ENCODE results near the gene MECP2. TPM values are rescaled to one million over a fixed set of nuclear protein-coding genes. Genes with fewer than 3 reads are reported as not detected.

The MECP2 gene
- total RNA-seq, 2 donors from 2014 or later = 34.4 to 35.3 TPM

- Histone ChIP-seq H3K4me1 (ENCODE audit: control insufficient read depth, insufficient read depth, low read length) (no peaks in the 10 kb centered on the region), H3K4me3 (ENCODE audit: low read length) (no peak overlapping the region), H3K27me3 (ENCODE audit: control insufficient read depth, insufficient read depth, low read length, poor library complexity, severe bottlenecking) (no peaks in the 10 kb centered on the region), H3K9me3 (ENCODE audit: control insufficient read depth, low read length) (no peaks in the 10 kb centered on the region), H3K27ac (ENCODE audit: low read depth, low read length) (peak overlapping the region; percentile 64), H3K9ac (ENCODE audit: extremely low read depth, low read length, poor library complexity, severe bottlenecking) (peak overlapping the region; percentile 48), H3K36me3 (ENCODE audit: control insufficient read depth, insufficient read depth, low read length) (peaks cover 4% of the 10 kb centered on the region)
- peak overlapping the region; percentile 32 for H3K4me3 Mint-ChIP-seq
- 58 to 76% methylated on average over 6 to 9 of the region's 10 CpGs for WGBS, 2 experiments (ENCODE audit: insufficient coverage in 1 of 2, insufficient read length in 1 of 2)
- peak overlapping the region; percentile 93 for H3K27ac Mint-ChIP-seq
- H3K9me3 Mint-ChIP-seq = peaks cover 71% of the 10 kb centered on the region
- H3K36me3 Mint-ChIP-seq (ENCODE audit: low read depth) = peaks cover 24% of the 10 kb centered on the region
- TF ChIP-seq, protein P1, sequence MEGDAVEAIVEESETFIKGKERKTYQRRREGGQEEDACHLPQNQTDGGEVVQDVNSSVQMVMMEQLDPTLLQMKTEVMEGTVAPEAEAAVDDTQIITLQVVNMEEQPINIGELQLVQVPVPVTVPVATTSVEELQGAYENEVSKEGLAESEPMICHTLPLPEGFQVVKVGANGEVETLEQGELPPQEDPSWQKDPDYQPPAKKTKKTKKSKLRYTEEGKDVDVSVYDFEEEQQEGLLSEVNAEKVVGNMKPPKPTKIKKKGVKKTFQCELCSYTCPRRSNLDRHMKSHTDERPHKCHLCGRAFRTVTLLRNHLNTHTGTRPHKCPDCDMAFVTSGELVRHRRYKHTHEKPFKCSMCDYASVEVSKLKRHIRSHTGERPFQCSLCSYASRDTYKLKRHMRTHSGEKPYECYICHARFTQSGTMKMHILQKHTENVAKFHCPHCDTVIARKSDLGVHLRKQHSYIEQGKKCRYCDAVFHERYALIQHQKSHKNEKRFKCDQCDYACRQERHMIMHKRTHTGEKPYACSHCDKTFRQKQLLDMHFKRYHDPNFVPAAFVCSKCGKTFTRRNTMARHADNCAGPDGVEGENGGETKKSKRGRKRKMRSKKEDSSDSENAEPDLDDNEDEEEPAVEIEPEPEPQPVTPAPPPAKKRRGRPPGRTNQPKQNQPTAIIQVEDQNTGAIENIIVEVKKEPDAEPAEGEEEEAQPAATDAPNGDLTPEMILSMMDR (conservative IDR thresholded peaks at IDR 0.05) = no peak
- DNase-seq = no peak
- H3K4me1 Mint-ChIP-seq = peaks cover 24% of the 10 kb centered on the region
- no peaks in the 10 kb centered on the region for H3K27me3 Mint-ChIP-seq (ENCODE audit: insufficient read depth)
Measured at GRCh38 chrX:154046031-154046781, 51.3 kb downstream of the MECP2 start.

GRCh38 chrX:154044091-154044490 is 53.4 kb downstream of the MECP2 start:
- DNase-seq = no peak
- Mint-ChIP-seq H3K4me1 (peaks cover 17% of the 10 kb centered on the region), H3K36me3 (ENCODE audit: low read depth) (peaks cover 23% of the 10 kb centered on the region), H3K27ac (no peak overlapping the region), H3K27me3 (ENCODE audit: insufficient read depth) (no peaks in the 10 kb centered on the region), H3K4me3 (no peak overlapping the region), H3K9me3 (peaks cover 66% of the 10 kb centered on the region)
- H3K9me3 ChIP-seq (ENCODE audit: control insufficient read depth, low read length) = no peaks in the 10 kb centered on the region
- no peak overlapping the region for H3K4me3 ChIP-seq (ENCODE audit: low read length)
- no peaks in the 10 kb centered on the region for H3K4me1 ChIP-seq (ENCODE audit: control insufficient read depth, insufficient read depth, low read length)
- H3K9ac ChIP-seq (ENCODE audit: extremely low read depth, low read length, poor library complexity, severe bottlenecking) = no peak overlapping the region
- TF ChIP-seq, protein P1 (conservative IDR thresholded peaks at IDR 0.05) = no peak
- H3K27me3 ChIP-seq (ENCODE audit: control insufficient read depth, insufficient read depth, low read length, poor library complexity, severe bottlenecking) = no peaks in the 10 kb centered on the region
- H3K36me3 ChIP-seq (ENCODE audit: control insufficient read depth, insufficient read depth, low read length) = peaks cover 4% of the 10 kb centered on the region
- 94 to 100% methylated on average over 2 to 6 of the region's 6 CpGs for WGBS, 2 experiments (ENCODE audit: insufficient coverage in 1 of 2, insufficient read length in 1 of 2)
- H3K27ac ChIP-seq (ENCODE audit: low read depth, low read length) = no peak overlapping the region

DNA sequence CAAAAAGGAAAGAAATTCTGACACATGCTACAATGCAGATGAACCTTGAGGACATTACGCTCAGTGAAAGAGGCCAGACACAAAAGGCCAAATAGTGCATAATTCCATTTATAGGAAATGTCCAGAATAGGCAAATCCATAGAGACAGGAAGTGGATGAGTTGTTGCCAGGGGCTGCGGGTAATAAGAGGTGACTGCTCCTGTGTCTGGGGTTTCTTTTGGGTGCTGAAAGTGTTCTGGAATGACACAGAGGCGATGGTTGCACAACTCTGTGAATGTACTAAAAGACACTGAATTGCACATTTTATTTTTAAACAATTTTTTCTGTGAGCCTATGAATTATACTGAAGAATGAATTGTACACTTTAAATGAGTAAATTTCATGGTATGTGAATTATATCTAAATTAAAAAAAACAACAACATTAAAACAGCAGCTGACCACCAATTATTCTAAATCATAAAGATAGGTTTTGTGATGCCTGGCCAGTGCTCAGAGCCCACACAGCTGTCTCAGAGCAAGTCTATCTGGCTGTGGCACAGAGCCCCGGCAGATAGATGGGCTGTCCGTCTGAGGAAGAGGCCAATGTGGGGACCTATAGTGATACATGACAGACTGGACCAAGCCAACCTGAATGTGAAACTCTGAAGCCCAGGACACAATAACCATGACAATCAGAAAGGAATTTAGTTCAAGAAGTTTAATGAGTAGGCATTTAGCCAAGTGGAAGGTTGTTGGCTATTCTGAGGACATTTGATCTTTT is 54.3 kb downstream of the MECP2 start:
- Mint-ChIP-seq H3K4me1 (peaks cover 17% of the 10 kb centered on the region), H3K27me3 (ENCODE audit: insufficient read depth) (no peaks in the 10 kb centered on the region), H3K27ac (no peak overlapping the region), H3K9me3 (peaks cover 67% of the 10 kb centered on the region), H3K36me3 (ENCODE audit: low read depth) (peaks cover 19% of the 10 kb centered on the region), H3K4me3 (no peak overlapping the region)
- H3K9ac ChIP-seq (ENCODE audit: extremely low read depth, low read length, poor library complexity, severe bottlenecking) = no peak overlapping the region
- DNase-seq = no peak
- H3K36me3 ChIP-seq (ENCODE audit: control insufficient read depth, insufficient read depth, low read length) = peaks cover 4% of the 10 kb centered on the region
- no peak overlapping the region for H3K27ac ChIP-seq (ENCODE audit: low read depth, low read length)
- no peaks in the 10 kb centered on the region for H3K4me1 ChIP-seq (ENCODE audit: control insufficient read depth, insufficient read depth, low read length)
- H3K4me3 ChIP-seq (ENCODE audit: low read length) = no peak overlapping the region
- no peaks in the 10 kb centered on the region for H3K9me3 ChIP-seq (ENCODE audit: control insufficient read depth, low read length)
- TF ChIP-seq, protein P1 (conservative IDR thresholded peaks at IDR 0.05) = no peak
- H3K27me3 ChIP-seq (ENCODE audit: control insufficient read depth, insufficient read depth, low read length, poor library complexity, severe bottlenecking) = no peaks in the 10 kb centered on the region
- WGBS, 2 experiments (ENCODE audit: insufficient coverage in 1 of 2, insufficient read length in 1 of 2) = 96 to 100% methylated on average over 2 to 4 of the region's 5 CpGs

Measured in endodermal cell (in vitro differentiated cells).